ENCODE measurements around the gene CELF5. TPM values are rescaled to one million over a fixed set of nuclear protein-coding genes. Genes with fewer than 3 reads are reported as not detected.
"Not testable (repeated sequence)": the region's sequence is repeated elsewhere in the genome, so short reads cannot be mapped to it uniquely, and the experiment has no call there.

Gene CELF5
- polyA plus RNA-seq, 2 donors = 0.06 to 0.16 TPM

GRCh38 chr19:3207461-3208242, 16.8 kb upstream of the CELF5 start:
- no peaks in the 10 kb centered on the region for H3K27me3 ChIP-seq (ENCODE audit: control insufficient read depth in 1 of 2, insufficient read depth in 2 of 2, low read length in 2 of 2)
- WGBS, 2 donors = 89 to 95% methylated on average over 39 to 43 of the region's 43 CpGs
- H3K27ac ChIP-seq (ENCODE audit: low read depth in 2 of 2, low read length in 1 of 2) = no peak overlapping the region
- H3K4me1 ChIP-seq (ENCODE audit: control insufficient read depth in 2 of 2, insufficient read depth in 2 of 2, low read length in 1 of 2) = no peaks in the 10 kb centered on the region
- H3K4me3 ChIP-seq (ENCODE audit: low read depth in 1 of 2, low read length in 2 of 2) = no peak overlapping the region
- no peaks in the 10 kb centered on the region for H3K9me3 ChIP-seq (ENCODE audit: control insufficient read depth in 2 of 2, insufficient read depth in 1 of 2, low read depth in 1 of 2, low read length in 1 of 2)
- H3K36me3 ChIP-seq (ENCODE audit: control insufficient read depth in 2 of 2, insufficient read depth in 2 of 2, low read length in 1 of 2) = peaks cover 6 to 44% of the 10 kb centered on the region in 2 donors

DNA sequence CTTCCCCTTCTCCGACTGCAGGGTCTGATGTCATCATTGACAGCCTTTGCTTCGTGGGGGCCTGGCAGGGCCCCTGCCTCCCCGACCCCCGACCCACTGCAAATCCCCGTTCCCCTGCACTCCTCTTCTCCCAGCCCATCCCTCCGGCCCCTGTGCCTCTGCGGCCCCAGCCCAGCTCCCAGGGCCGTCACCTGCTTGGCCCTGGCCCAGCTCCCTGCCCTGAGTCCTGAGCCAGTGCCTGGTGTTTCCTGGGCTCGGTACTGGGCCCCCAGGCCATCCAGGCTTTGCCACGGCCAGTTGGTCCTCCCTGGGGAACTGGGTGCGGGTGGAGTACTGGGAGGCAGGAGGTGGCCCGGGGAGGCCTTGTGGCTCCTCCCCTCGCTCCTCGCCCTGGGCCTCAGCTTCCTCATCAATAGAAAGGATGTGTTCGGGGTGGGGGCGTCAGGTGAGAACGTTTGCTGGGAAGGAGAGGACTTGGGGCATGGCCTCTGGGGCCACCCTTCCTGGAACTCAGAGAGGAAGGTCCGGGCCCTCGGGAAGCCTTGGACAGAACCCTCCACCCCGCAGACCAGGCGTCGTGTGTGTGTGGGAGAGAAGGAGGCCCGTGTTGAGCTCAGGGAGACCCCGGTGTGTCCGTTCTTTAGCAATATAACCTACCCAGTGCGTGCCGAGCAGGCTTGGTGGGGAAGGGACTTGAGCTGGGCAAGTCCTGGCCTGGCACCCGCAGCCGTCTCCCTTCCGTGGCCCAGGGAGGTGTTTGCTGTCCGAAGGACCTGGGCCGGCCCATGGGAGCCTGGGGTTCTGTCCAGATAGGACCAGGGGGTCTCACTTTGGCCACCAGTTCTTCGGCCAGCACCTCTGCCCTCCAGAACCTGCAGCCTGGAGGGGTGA, 15.9 kb upstream of the CELF5 start:
- Histone ChIP-seq H3K36me3 (ENCODE audit: control insufficient read depth in 2 of 2, insufficient read depth in 2 of 2, low read length in 1 of 2) (peaks cover 6 to 44% of the 10 kb centered on the region in 2 donors), H3K27ac (ENCODE audit: low read depth in 2 of 2, low read length in 1 of 2) (no peak overlapping the region)
- WGBS, 2 donors = 85 to 89% methylated on average over 33 of the region's 33 CpGs

GRCh38 chr19:3210347-3211017, 14.0 kb upstream of the CELF5 start:
- Histone ChIP-seq H3K4me3 (ENCODE audit: low read depth in 1 of 2, low read length in 2 of 2) (no peak overlapping the region), H3K27me3 (ENCODE audit: control insufficient read depth in 1 of 2, insufficient read depth in 2 of 2, low read length in 2 of 2) (no peaks in the 10 kb centered on the region), H3K27ac (ENCODE audit: low read depth in 2 of 2, low read length in 1 of 2) (no peak overlapping the region), H3K9me3 (ENCODE audit: control insufficient read depth in 2 of 2, insufficient read depth in 1 of 2, low read depth in 1 of 2, low read length in 1 of 2) (no peaks in the 10 kb centered on the region), H3K36me3 (ENCODE audit: control insufficient read depth in 2 of 2, insufficient read depth in 2 of 2, low read length in 1 of 2) (peaks cover 0 to 27% of the 10 kb centered on the region in 2 donors), H3K4me1 (ENCODE audit: control insufficient read depth in 2 of 2, insufficient read depth in 2 of 2, low read length in 1 of 2) (no peaks in the 10 kb centered on the region)
- WGBS, 2 donors = 38 to 43% methylated on average over 20 of the region's 20 CpGs

More for the DNA sequence above, 15.9 kb upstream of the CELF5 start:
- Histone ChIP-seq H3K9me3 (ENCODE audit: control insufficient read depth in 2 of 2, insufficient read depth in 1 of 2, low read depth in 1 of 2, low read length in 1 of 2) (no peaks in the 10 kb centered on the region), H3K27me3 (ENCODE audit: control insufficient read depth in 1 of 2, insufficient read depth in 2 of 2, low read length in 2 of 2) (no peaks in the 10 kb centered on the region), H3K4me1 (ENCODE audit: control insufficient read depth in 2 of 2, insufficient read depth in 2 of 2, low read length in 1 of 2) (no peaks in the 10 kb centered on the region), H3K4me3 (ENCODE audit: low read depth in 1 of 2, low read length in 2 of 2) (no peak overlapping the region)

DNA sequence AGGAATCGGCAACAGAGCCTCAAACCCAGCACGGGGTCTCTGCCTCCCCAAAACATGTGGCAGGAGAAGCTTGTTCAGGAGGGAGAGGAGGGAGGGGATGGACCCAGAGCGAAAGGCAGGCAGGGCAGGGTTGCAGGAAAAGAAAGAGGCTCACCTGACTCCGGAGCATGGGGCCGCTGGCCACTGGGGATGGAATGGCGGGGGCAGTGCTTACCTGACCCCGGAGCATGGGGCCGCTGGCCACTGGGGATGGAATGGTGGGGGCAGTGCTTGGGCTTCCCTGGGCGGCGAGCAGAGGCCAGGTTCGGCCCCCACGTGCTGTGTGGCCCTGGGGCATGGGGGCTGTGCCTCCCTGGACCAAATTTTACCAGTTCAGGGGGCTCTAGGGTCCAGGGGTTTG, 13.3 kb upstream of the CELF5 start:
- no peak overlapping the region for H3K27ac ChIP-seq (ENCODE audit: low read depth in 2 of 2, low read length in 1 of 2)
- H3K36me3 ChIP-seq (ENCODE audit: control insufficient read depth in 2 of 2, insufficient read depth in 2 of 2, low read length in 1 of 2) = peaks cover 0 to 25% of the 10 kb centered on the region in 2 donors
- H3K4me3 ChIP-seq (ENCODE audit: low read depth in 1 of 2, low read length in 2 of 2) = no peak overlapping the region
- no peaks in the 10 kb centered on the region for H3K4me1 ChIP-seq (ENCODE audit: control insufficient read depth in 2 of 2, insufficient read depth in 2 of 2, low read length in 1 of 2)
- H3K27me3 ChIP-seq (ENCODE audit: control insufficient read depth in 1 of 2, insufficient read depth in 2 of 2, low read length in 2 of 2) = no peaks in the 10 kb centered on the region
- 47 to 52% methylated on average over 12 of the region's 12 CpGs for WGBS, 2 donors
- H3K9me3 ChIP-seq (ENCODE audit: control insufficient read depth in 2 of 2, insufficient read depth in 1 of 2, low read depth in 1 of 2, low read length in 1 of 2) = no peaks in the 10 kb centered on the region

GRCh38 chr19:3213159-3213558, 11.3 kb upstream of the CELF5 start:
- no peak overlapping the region for H3K4me3 ChIP-seq (ENCODE audit: low read depth in 1 of 2, low read length in 2 of 2)
- H3K27ac ChIP-seq (ENCODE audit: low read depth in 2 of 2, low read length in 1 of 2) = no peak overlapping the region
- WGBS, 2 donors = 93 to 98% methylated on average over 7 of the region's 7 CpGs
- H3K4me1 ChIP-seq (ENCODE audit: control insufficient read depth in 2 of 2, insufficient read depth in 2 of 2, low read length in 1 of 2) = no peaks in the 10 kb centered on the region
- peaks cover 0 to 8% of the 10 kb centered on the region in 2 donors for H3K36me3 ChIP-seq (ENCODE audit: control insufficient read depth in 2 of 2, insufficient read depth in 2 of 2, low read length in 1 of 2)
- no peaks in the 10 kb centered on the region for H3K27me3 ChIP-seq (ENCODE audit: control insufficient read depth in 1 of 2, insufficient read depth in 2 of 2, low read length in 2 of 2)
- no peaks in the 10 kb centered on the region for H3K9me3 ChIP-seq (ENCODE audit: control insufficient read depth in 2 of 2, insufficient read depth in 1 of 2, low read depth in 1 of 2, low read length in 1 of 2)

- WGBS, 2 donors = 87 to 95% methylated on average over 5 of the region's 5 CpGs
- H3K9me3 ChIP-seq (ENCODE audit: control insufficient read depth in 2 of 2, insufficient read depth in 1 of 2, low read depth in 1 of 2, low read length in 1 of 2) = no peaks in the 10 kb centered on the region
- no peaks in the 10 kb centered on the region for H3K4me1 ChIP-seq (ENCODE audit: control insufficient read depth in 2 of 2, insufficient read depth in 2 of 2, low read length in 1 of 2)
- H3K36me3 ChIP-seq (ENCODE audit: control insufficient read depth in 2 of 2, insufficient read depth in 2 of 2, low read length in 1 of 2) = no peaks in the 10 kb centered on the region
- H3K4me3 ChIP-seq (ENCODE audit: low read depth in 1 of 2, low read length in 2 of 2) = no peak overlapping the region
- no peaks in the 10 kb centered on the region for H3K27me3 ChIP-seq (ENCODE audit: control insufficient read depth in 1 of 2, insufficient read depth in 2 of 2, low read length in 2 of 2)
- H3K27ac ChIP-seq (ENCODE audit: low read depth in 2 of 2, low read length in 1 of 2) = no peak overlapping the region
Measured at GRCh38 chr19:3216874-3217273, 7.6 kb upstream of the CELF5 start.

GRCh38 chr19:3220576-3220975, 3.9 kb upstream of the CELF5 start:
- peaks cover 3% of the 10 kb centered on the region in 2 donors for H3K4me1 ChIP-seq (ENCODE audit: control insufficient read depth in 2 of 2, insufficient read depth in 2 of 2, low read length in 1 of 2)
- no peaks in the 10 kb centered on the region for H3K9me3 ChIP-seq (ENCODE audit: control insufficient read depth in 2 of 2, insufficient read depth in 1 of 2, low read depth in 1 of 2, low read length in 1 of 2)
- H3K36me3 ChIP-seq (ENCODE audit: control insufficient read depth in 2 of 2, insufficient read depth in 2 of 2, low read length in 1 of 2) = no peaks in the 10 kb centered on the region
- no peak overlapping the region for H3K4me3 ChIP-seq (ENCODE audit: low read depth in 1 of 2, low read length in 2 of 2)
- peaks cover 0 to 7% of the 10 kb centered on the region in 2 donors for H3K27me3 ChIP-seq (ENCODE audit: control insufficient read depth in 1 of 2, insufficient read depth in 2 of 2, low read length in 2 of 2)
- 74 to 75% methylated on average over 12 of the region's 12 CpGs for WGBS, 2 donors
- H3K27ac ChIP-seq (ENCODE audit: low read depth in 2 of 2, low read length in 1 of 2) = no peak overlapping the region

DNA sequence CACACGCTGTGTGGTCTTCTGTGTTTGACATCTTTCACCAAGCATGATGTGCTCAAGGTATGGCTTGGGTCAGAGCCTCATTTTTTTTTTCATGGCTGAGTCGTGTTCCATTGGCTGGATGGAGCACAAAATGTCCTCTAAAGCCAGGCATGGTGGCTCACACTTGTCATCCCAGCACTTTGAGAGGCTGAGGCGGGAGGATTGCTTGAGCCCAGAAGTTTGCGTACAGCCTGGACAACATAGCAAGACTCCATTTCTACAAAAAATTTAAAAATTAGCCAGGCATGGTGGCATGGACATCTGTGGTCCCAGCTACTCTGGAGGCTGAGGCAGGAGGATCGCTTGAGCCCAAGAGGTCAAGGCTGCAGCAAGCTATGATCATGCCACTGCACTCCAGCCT, 2.9 kb upstream of the CELF5 start:
- not testable (repeated sequence) for H3K36me3 ChIP-seq (ENCODE audit: control insufficient read depth in 2 of 2, insufficient read depth in 2 of 2, low read length in 1 of 2); H3K27me3 ChIP-seq (ENCODE audit: control insufficient read depth in 1 of 2, insufficient read depth in 2 of 2, low read length in 2 of 2)

GRCh38 chr19:3222709-3223108, 1.8 kb upstream of the CELF5 start:
- H3K36me3 ChIP-seq (ENCODE audit: control insufficient read depth in 2 of 2, insufficient read depth in 2 of 2, low read length in 1 of 2) = no peaks in the 10 kb centered on the region
- H3K27me3 ChIP-seq (ENCODE audit: control insufficient read depth in 1 of 2, insufficient read depth in 2 of 2, low read length in 2 of 2) = peaks cover 4 to 7% of the 10 kb centered on the region in 2 donors
- no peak overlapping the region for H3K27ac ChIP-seq (ENCODE audit: low read depth in 2 of 2, low read length in 1 of 2)
- WGBS, 2 donors = 83 to 84% methylated on average over 5 of the region's 5 CpGs
- H3K4me3 ChIP-seq (ENCODE audit: low read depth in 1 of 2, low read length in 2 of 2) = no peak overlapping the region
- H3K9me3 ChIP-seq (ENCODE audit: control insufficient read depth in 2 of 2, insufficient read depth in 1 of 2, low read depth in 1 of 2, low read length in 1 of 2) = no peaks in the 10 kb centered on the region
- H3K4me1 ChIP-seq (ENCODE audit: control insufficient read depth in 2 of 2, insufficient read depth in 2 of 2, low read length in 1 of 2) = peaks cover 3% of the 10 kb centered on the region in 2 donors

More for the DNA sequence above, 2.9 kb upstream of the CELF5 start:
- H3K27ac ChIP-seq (ENCODE audit: low read depth in 2 of 2, low read length in 1 of 2); H3K4me1 ChIP-seq (ENCODE audit: control insufficient read depth in 2 of 2, insufficient read depth in 2 of 2, low read length in 1 of 2); H3K9me3 ChIP-seq (ENCODE audit: control insufficient read depth in 2 of 2, insufficient read depth in 1 of 2, low read depth in 1 of 2, low read length in 1 of 2); H3K4me3 ChIP-seq (ENCODE audit: low read depth in 1 of 2, low read length in 2 of 2): not testable (repeated sequence)
- 82 to 85% methylated on average over 5 of the region's 5 CpGs for WGBS, 2 donors

Measured in esophagus (tissue), 2 donors.